HepG2 (cell line): ENCODE results near the gene NBEA. TPM values are rescaled to one million over a fixed set of nuclear protein-coding genes. Genes with fewer than 3 reads are reported as not detected.

Experiments
- ATAC-seq: fragments of 200-7000 bp; cut with Tn5 transposase; 3 replicates; pipeline ENCODE4 v1.9.1; 2020; ENCODE audit warnings: mild to moderate bottlenecking, moderate library complexity
- BruUV-seq: library from RNA; stranded (reverse); fragments of 400-500 nt; replicated peaks from 2 replicates; lab custom pipeline; 2021; lab: Mats Ljungman, UMichigan
- CTCF ChIA-PET: fragments of 300-600 bp; formaldehyde crosslinking; extraction: SDS; loops from one replicate; lab custom pipeline; 2021; ENCODE audit warnings: low total read pairs, inconsistent platforms, low intra/inter-chr PET ratio; lab: Yijun Ruan, JAX
- POLR2A ChIA-PET: fragments of 350-600 bp; sonication (Branson Sonifier 250); formaldehyde crosslinking; loops from one replicate; lab custom pipeline; 2020; ENCODE audit warnings: antibody characterized with exemption, inconsistent platforms; lab: Yijun Ruan, JAX
- DNase-seq: peaks from one replicate; pipeline ENCODE4 v3.0.0-alpha.2; 2015; ENCODE audit warnings: low spot score
- FAIRE-seq: peaks from 3 replicates; lab custom pipeline; 2011; peaks lifted over from hg19 to GRCh38; lab: Jason Lieb, UNC
- H2AFZ ChIP-seq: one replicate; pipeline ENCODE4 v1.6.1; 2011; ENCODE audit warnings: low read length, inconsistent platforms
- H3K27ac ChIP-seq: fragments of 300-600 bp; 3 replicates; pipeline ENCODE4 v1.8.0; 2011; ENCODE audit warnings: mixed run types, mild to moderate bottlenecking, mixed read lengths, low read length, inconsistent platforms; ENCODE audit not compliant: insufficient read depth; ENCODE audit errors: extremely low read length
- H3K27me3 ChIP-seq, 2 experiments: fragments of 200-600 bp in 1 of 2; 2 replicates in 1 of 2; 3 replicates in 1 of 2; pipeline versions ENCODE4 v1.6.0 to v1.8.0; 2011; ENCODE audit warnings: low read length in 2 of 2, mild to moderate bottlenecking in 2 of 2, moderate library complexity in 2 of 2, inconsistent platforms in 1 of 2; ENCODE audit not compliant: insufficient read depth in 2 of 2, control insufficient read depth in 1 of 2
- H3K36me3 ChIP-seq, 2 experiments: fragments of 200-600 bp in 1 of 2; replicated peaks in 1 of 2; 2 replicates in 1 of 2; 3 replicates in 1 of 2; pipeline versions ENCODE4 v1.5.1 to v1.8.0; 2011; ENCODE audit warnings: low read length in 2 of 2, inconsistent platforms in 1 of 2; ENCODE audit not compliant: insufficient read depth in 2 of 2, control insufficient read depth in 1 of 2
- H3K4me1 ChIP-seq: 2 replicates; pipeline ENCODE4 v1.5.1; 2012; ENCODE audit warnings: low read length, inconsistent platforms; ENCODE audit not compliant: insufficient read depth
- H3K4me2 ChIP-seq: 2 replicates; pipeline ENCODE4 v1.6.0; 2011; ENCODE audit warnings: low read depth, low read length, inconsistent platforms
- H3K4me3 ChIP-seq, 3 experiments: fragments of 200-600 bp in 1 of 3; sonication (generic), shearing (Covaris generic) in 1 of 3; replicated peaks in 1 of 3; 2 replicates each; pipeline ENCODE4 v1.5.1; 2011 to 2016; ENCODE audit warnings: low read length in 3 of 3, inconsistent platforms in 2 of 3, low read depth in 2 of 3, mild to moderate bottlenecking in 2 of 3, control low read depth in 1 of 3, mixed read lengths in 1 of 3; ENCODE audit not compliant: insufficient read depth in 1 of 3
- H3K79me2 ChIP-seq: one replicate; pipeline ENCODE4 v1.6.1; 2011; ENCODE audit warnings: low read length, inconsistent platforms; ENCODE audit not compliant: insufficient read depth
- H3K9ac ChIP-seq: 2 replicates; pipeline ENCODE4 v1.6.0; 2011; ENCODE audit warnings: mild to moderate bottlenecking, low read depth, low read length, inconsistent platforms; ENCODE audit not compliant: insufficient read depth
- H3K9me3 ChIP-seq: 2 replicates; pipeline ENCODE4 v1.5.1; 2012; ENCODE audit warnings: mild to moderate bottlenecking, low read length
- H4K20me1 ChIP-seq: 2 replicates; pipeline ENCODE4 v1.6.0; 2011; ENCODE audit warnings: inconsistent platforms, mild to moderate bottlenecking, low read length, moderate library complexity; ENCODE audit not compliant: insufficient read depth
- HCFC1 ChIP-seq: fragments of 150-350 bp; IDR thresholded peaks from 2 replicates; pipeline ENCODE4 v1.6.1; 2014; ENCODE audit warnings: low read depth, low read length
- HDAC1 ChIP-seq: sonication (generic); formaldehyde crosslinking; IDR thresholded peaks from 2 replicates; pipeline ENCODE4 v1.5.1; 2020; ENCODE audit warnings: mild to moderate bottlenecking, missing genetic modification reagents
- KLF12 ChIP-seq: sonication (generic); formaldehyde crosslinking; IDR thresholded peaks from 2 replicates; pipeline ENCODE4 v1.4.0; 2020; ENCODE audit warnings: missing genetic modification reagents, borderline replicate concordance
- PAX8 ChIP-seq: sonication (generic); formaldehyde crosslinking; IDR thresholded peaks from 2 replicates; pipeline ENCODE4 v1.8.0; 2022; ENCODE audit warnings: mild to moderate bottlenecking, missing genetic modification reagents, borderline replicate concordance
- PBX2 ChIP-seq: IDR thresholded peaks from 2 replicates; pipeline ENCODE4 v1.6.1; 2016; ENCODE audit warnings: control low read depth
- POLR2AphosphoS5 ChIP-seq: IDR thresholded peaks from 2 replicates; pipeline ENCODE4 v1.6.1; 2012; ENCODE audit warnings: low read depth, low read length
- RFX5 ChIP-seq: IDR thresholded peaks from 2 replicates; pipeline ENCODE4 v1.6.1; 2011; ENCODE audit warnings: low read depth, low read length, improper control_type of control experiment
- SATB2 ChIP-seq: sonication (generic); formaldehyde crosslinking; IDR thresholded peaks from 2 replicates; pipeline ENCODE4 v1.5.0; 2020; ENCODE audit warnings: missing genetic modification reagents
- SMYD3 ChIP-seq: sonication (generic); formaldehyde crosslinking; IDR thresholded peaks from 2 replicates; pipeline ENCODE4 v1.8.1; 2023; ENCODE audit warnings: mild to moderate bottlenecking, missing genetic modification reagents
- ZFP36 ChIP-seq: fragments of 150-350 bp; IDR thresholded peaks from 2 replicates; pipeline ENCODE4 v1.6.1; 2018; ENCODE audit warnings: borderline replicate concordance, low read length, low read depth; ENCODE audit not compliant: partially characterized antibody
- ZNF354B ChIP-seq: sonication (generic); formaldehyde crosslinking; IDR thresholded peaks from 2 replicates; pipeline ENCODE4 v1.8.0; 2022; ENCODE audit warnings: mild to moderate bottlenecking, missing genetic modification reagents
- ZNF597 ChIP-seq: sonication (generic); formaldehyde crosslinking; IDR thresholded peaks from 2 replicates; pipeline ENCODE4 v1.5.0; 2020; ENCODE audit warnings: missing genetic modification reagents
- ZNF746 ChIP-seq: sonication (generic); formaldehyde crosslinking; IDR thresholded peaks from 2 replicates; pipeline ENCODE4 v1.8.0; 2022; ENCODE audit warnings: mild to moderate bottlenecking, missing genetic modification reagents
- ZSCAN29 ChIP-seq: sonication (generic); formaldehyde crosslinking; conservative IDR thresholded peaks from 2 replicates; pipeline ENCODE4 v1.4.0; 2020; ENCODE audit warnings: mild to moderate bottlenecking, missing genetic modification reagents
- WGBS: methylation state at CpG from one replicate; pipeline ENCODE4 v1.1.6; 2017; ENCODE audit warnings: low lambda C conversion rate; 5-methylcytosine and 5-hydroxymethylcytosine counted together
- in situ Hi-C: cut with HindIII; loops from 2 replicates; pipeline ENCODE4 v1.10.0; 2017; ENCODE audit warnings: low pct_unique_long_range_greater_than_20kb; ENCODE audit not compliant: extremely low pct_ligation_motif_present
- intact Hi-C: fragments of 100-400 bp; cut with micrococcal nuclease; formaldehyde crosslinking; loops from one replicate; pipeline ENCODE4 v1.10.0; 2022; ENCODE audit not compliant: unreplicated experiment
- polyA plus RNA-seq, 8 experiments: library from polyadenylated mRNA; depleted of rRNA in 3 of 8; stranded (reverse) in 7 of 8; unstranded in 1 of 8; fragments of >200 nt; fragmentation: Illumina TruSeq in 4 of 8; extraction: Trizol in 4 of 8; gene quantifications; 2 replicates each; pipeline versions ENCODE4 v1.2.1 to v1.2.3, GENCODE V29; 2011 to 2016; ENCODE audit warnings: low read depth in 4 of 8, missing spikeins in 1 of 8, mixed read lengths in 1 of 8; ENCODE audit not compliant: insufficient read depth in 1 of 8
- total RNA-seq, 5 experiments: library from RNA; depleted of rRNA; stranded (reverse); fragments of >200 nt; fragmentation: Illumina TruSeq; extraction: Trizol; gene quantifications; 2 replicates each; pipeline ENCODE4 v1.2.3, GENCODE V29; 2016; ENCODE audit warnings: low read depth in 1 of 5
- TF ChIP-seq, protein P1 (sequence below): sonication (generic); formaldehyde crosslinking; IDR thresholded peaks from 2 replicates; pipeline ENCODE4 v1.4.0; 2020; ENCODE audit warnings: missing genetic modification reagents, borderline replicate concordance
- TF ChIP-seq, protein P2 (sequence below): sonication (generic); formaldehyde crosslinking; IDR thresholded peaks from 2 replicates; pipeline ENCODE4 v1.5.1; 2020; ENCODE audit warnings: mild to moderate bottlenecking, missing genetic modification reagents, borderline replicate concordance

The NBEA gene
- total and polyA plus RNA-seq, 2 of the 13 experiments (the other 11 are each of a cell fraction or from before 2014, with no cell fraction given), result 2.7 to 2.8 TPM

DNA sequence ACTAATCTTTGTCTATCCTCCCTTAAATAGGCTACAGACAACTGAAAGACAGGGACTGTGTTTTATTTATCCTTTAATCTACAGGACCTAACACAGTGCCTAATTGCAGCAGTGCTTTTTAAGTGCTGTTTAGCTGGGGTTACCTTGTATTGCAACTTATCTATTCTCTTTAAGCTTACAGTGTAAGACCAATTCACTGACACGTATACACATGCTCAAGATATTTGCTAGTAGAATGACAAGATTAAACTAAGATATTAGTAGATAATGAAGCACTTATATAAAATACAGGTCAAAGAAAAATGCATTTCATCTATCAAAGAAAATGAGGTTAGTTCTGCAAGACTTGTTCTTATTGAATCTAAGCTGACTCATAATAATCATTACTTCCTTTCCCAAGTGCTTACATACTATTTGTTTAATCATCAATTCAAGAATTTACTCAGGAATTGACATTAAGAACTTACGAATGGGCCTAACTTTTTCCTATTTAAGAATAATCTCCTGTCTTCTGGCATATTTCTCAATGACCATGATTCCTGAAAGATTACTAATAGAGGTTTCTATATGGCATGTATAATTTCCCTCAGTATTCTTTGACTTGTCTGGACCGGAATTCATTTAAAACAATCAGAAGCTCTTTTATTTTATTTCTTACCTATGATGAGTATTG lies 610.2 kb downstream of the NBEA start (continued):
- TF ChIP-seq PAX8 (CRISPR knock-in tag), result no peak
- TF ChIP-seq ZNF746 (CRISPR knock-in tag), result no peak
- no peak for TF ChIP-seq RFX5
- TF ChIP-seq ZFP36, result no peak
- TF ChIP-seq, protein P1, sequence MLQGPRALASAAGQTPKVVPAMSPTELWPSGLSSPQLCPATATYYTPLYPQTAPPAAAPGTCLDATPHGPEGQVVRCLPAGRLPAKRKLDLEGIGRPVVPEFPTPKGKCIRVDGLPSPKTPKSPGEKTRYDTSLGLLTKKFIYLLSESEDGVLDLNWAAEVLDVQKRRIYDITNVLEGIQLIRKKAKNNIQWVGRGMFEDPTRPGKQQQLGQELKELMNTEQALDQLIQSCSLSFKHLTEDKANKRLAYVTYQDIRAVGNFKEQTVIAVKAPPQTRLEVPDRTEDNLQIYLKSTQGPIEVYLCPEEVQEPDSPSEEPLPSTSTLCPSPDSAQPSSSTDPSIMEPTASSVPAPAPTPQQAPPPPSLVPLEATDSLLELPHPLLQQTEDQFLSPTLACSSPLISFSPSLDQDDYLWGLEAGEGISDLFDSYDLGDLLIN (CRISPR knock-in tag), result no peak
- no peak for TF ChIP-seq ZSCAN29
- TF ChIP-seq ZNF354B (CRISPR knock-in tag), result no peak
- TF ChIP-seq, all 625 proteins: peak for 0

DNA sequence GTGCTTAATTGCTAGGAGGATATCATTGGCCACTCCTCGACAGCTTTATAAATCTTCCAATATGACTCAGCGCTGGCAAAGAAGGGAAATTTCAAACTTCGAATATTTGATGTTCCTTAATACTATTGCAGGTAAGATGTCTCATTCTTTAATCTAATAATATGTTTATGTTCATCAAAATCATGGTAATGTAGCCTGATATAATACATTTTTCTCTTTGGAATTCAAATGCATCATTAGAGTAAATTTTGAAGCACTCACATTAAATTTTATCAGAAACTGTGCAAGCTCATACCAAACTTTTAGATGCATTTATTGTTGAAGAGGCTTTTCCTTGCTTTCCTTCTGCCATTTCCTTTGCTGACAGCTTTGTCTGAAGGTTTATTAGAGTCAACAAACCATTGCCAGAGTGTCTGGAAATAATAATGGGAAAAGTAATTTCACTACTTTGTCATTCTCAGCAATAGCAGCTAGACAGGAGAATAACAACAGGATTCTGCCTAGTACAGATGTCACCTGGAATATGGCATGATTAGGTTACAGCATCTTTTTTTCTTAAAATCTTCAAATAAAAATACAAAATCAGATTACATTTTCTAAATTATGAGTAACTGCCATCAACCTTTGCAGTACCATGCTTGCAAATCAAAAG lies 613.0 kb downstream of the NBEA start:
- no peak overlapping the region for H3K9ac ChIP-seq
- H3K27ac ChIP-seq, result no peak overlapping the region
- no peaks in the 10 kb centered on the region for H3K4me1 ChIP-seq
- H3K27me3 ChIP-seq, result no peaks in the 10 kb centered on the region; a peak in 1 of 5 replicates
- H3K4me2 ChIP-seq, result no peak overlapping the region
- no peak overlapping the region for H3K4me3 ChIP-seq
- no peak for FAIRE-seq
- in situ Hi-C loops, result no loop called here
- no peaks in the 10 kb centered on the region for H4K20me1 ChIP-seq
- DNase-seq, result no peak
- no peaks in the 10 kb centered on the region for H3K9me3 ChIP-seq
- no TSS peak for BruUV-seq
- ATAC-seq, result no peak
- no peak overlapping the region for H2AFZ ChIP-seq
- CTCF ChIA-PET, result no interaction called here
- intact Hi-C loops, result no loop called here
- WGBS, result 73% methylated on average over 3 of the region's 3 CpGs
- no peaks in the 10 kb centered on the region for H3K36me3 ChIP-seq
- POLR2A ChIA-PET, result no interaction called here
- H3K79me2 ChIP-seq, result no peaks in the 10 kb centered on the region
- TF ChIP-seq HDAC1 (CRISPR knock-in tag) (no peak), ZNF597 (CRISPR knock-in tag) (no peak), SMYD3 (CRISPR knock-in tag) (no peak), HCFC1 (no peak), POLR2AphosphoS5 (no peak), KLF12 (CRISPR knock-in tag) (no peak), SATB2 (CRISPR knock-in tag) (no peak), PBX2 (CRISPR knock-in tag) (no peak)
- TF ChIP-seq, protein P2, sequence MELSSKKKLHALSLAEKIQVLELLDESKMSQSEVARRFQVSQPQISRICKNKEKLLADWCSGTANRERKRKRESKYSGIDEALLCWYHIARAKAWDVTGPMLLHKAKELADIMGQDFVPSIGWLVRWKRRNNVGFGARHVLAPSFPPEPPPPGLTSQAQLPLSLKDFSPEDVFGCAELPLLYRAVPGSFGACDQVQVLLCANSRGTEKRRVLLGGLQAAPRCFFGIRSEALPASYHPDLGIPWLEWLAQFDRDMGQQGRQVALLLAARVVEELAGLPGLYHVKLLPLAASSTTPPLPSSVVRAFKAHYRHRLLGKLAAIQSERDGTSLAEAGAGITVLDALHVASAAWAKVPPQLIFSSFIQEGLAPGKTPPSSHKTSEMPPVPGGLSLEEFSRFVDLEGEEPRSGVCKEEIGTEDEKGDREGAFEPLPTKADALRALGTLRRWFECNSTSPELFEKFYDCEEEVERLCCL (CRISPR knock-in tag), result no peak
